ENCODE results near the gene EMC6. TPM values are rescaled to one million over a fixed set of nuclear protein-coding genes. Genes with fewer than 3 reads are reported as not detected.

Gene EMC6
- total RNA-seq, 1 experiment from 2014 or later, result 62.4 TPM

GRCh38 chr17:3695129-3695722 lies 26.6 kb downstream of the EMC6 start:
- ATAC-seq (peak; percentile 42), DNase-seq (ENCODE audit: low read depth, low spot score) (no peak)
- no peaks in the 10 kb centered on the region for H3K9me2 ChIP-seq (ENCODE audit: insufficient read depth)
- H3K36me3 ChIP-seq (ENCODE audit: control insufficient read depth in 1 of 2, insufficient read depth in 2 of 2, low read length in 2 of 2), result no peaks in the 10 kb centered on the region
- RAD21 ChIA-PET (ENCODE audit: low non-redundant PET in 1 of 2, low total read pairs in 2 of 2, uncharacterized antibody in 2 of 2, unreplicated experiment in 2 of 2), result no interaction called here
- no peaks in the 10 kb centered on the region for H3K79me2 ChIP-seq (ENCODE audit: insufficient read depth, low read length)
- peak overlapping the region; percentile 80 for H3K4me2 ChIP-seq (ENCODE audit: low read length)
- CTCF ChIA-PET, result interaction anchor here (1.1 to 2.1 kb wide), 2 partner anchors 13 to 212 kb away, joined by 3 to 7 read pairs; no protein-coding TSS in a partner anchor
- H4K20me1 ChIP-seq (ENCODE audit: insufficient read depth), result no peaks in the 10 kb centered on the region
- peak overlapping the region; percentile 62 for H3K9ac ChIP-seq (ENCODE audit: low read length)
- H3K4me3 ChIP-seq (replicated peaks in 1 of 2; ENCODE audit: low read depth in 1 of 2, low read length in 2 of 2), result peak overlapping the region; percentile 46 to 60
- H3K9me3 ChIP-seq (ENCODE audit: control insufficient read depth in 1 of 2, insufficient read depth in 1 of 2, low read depth in 1 of 2, low read length in 2 of 2), result peaks cover 9 to 10% of the 10 kb centered on the region in 2 experiments; a peak in 2 of 4 replicates
- POLR2A ChIA-PET, result no interaction called here
- H3K4me1 ChIP-seq (ENCODE audit: control insufficient read depth in 1 of 2, insufficient read depth in 2 of 2, low read length in 2 of 2), result peaks cover 0 to 11% of the 10 kb centered on the region in 2 experiments; a peak in 2 of 4 replicates
- TF ChIP-seq ZFX (IDR thresholded peaks at IDR 0.05) (no peak), JUND (IDR thresholded peaks at IDR 0.05) (no peak), SP1 (IDR thresholded peaks at IDR 0.05; ENCODE audit: low read depth) (no peak), EGR1 (IDR thresholded peaks at IDR 0.05; ENCODE audit: low read depth) (no peak), ELF1 (IDR thresholded peaks at IDR 0.05; ENCODE audit: borderline replicate concordance, low read depth) (no peak), CTCF (IDR thresholded peaks at IDR 0.05 in 2 of 3, conservative IDR thresholded peaks at IDR 0.05 in 1 of 3; ENCODE audit: borderline replicate concordance in 1 of 3, insufficient read depth in 1 of 3, low read depth in 2 of 3, low read length in 2 of 3) (no peak), ZBTB33 (IDR thresholded peaks at IDR 0.05; ENCODE audit: extremely low read depth, insufficient replicate concordance, low read length) (no peak), POLR2AphosphoS5 (IDR thresholded peaks at IDR 0.05; ENCODE audit: low read depth, low read length) (no peak), YY1 (IDR thresholded peaks at IDR 0.05; ENCODE audit: extremely low read depth, insufficient replicate concordance, low read depth, low read length) (no peak), ZNF274 (IDR thresholded peaks at IDR 0.05; ENCODE audit: low read depth, low read length) (no peak), FOSL1 (IDR thresholded peaks at IDR 0.05; ENCODE audit: low read depth) (no peak)
- H3K27ac ChIP-seq (ENCODE audit: low read depth, low read length), result peak overlapping the region; percentile 47; the same call in 1 of the 2 replicates
- intact Hi-C loops (cut with micrococcal nuclease), result no loop called here
- BruUV-seq (replicated peaks), result no TSS peak
- H3K27me3 ChIP-seq (ENCODE audit: insufficient read depth, low read length), result no peaks in the 10 kb centered on the region
- no peak overlapping the region for H2AFZ ChIP-seq (ENCODE audit: low read depth, low read length, poor library complexity, severe bottlenecking)
